Measurements from ENCODE around the gene HSPA12A. TPM values are rescaled to one million over a fixed set of nuclear protein-coding genes. Genes with fewer than 3 reads are reported as not detected.

The HSPA12A gene
- polyA plus RNA-seq, 1 donor (not counting 4 experiments of a cell fraction or from before 2014, with no cell fraction given), result 8.1 TPM

DNA sequence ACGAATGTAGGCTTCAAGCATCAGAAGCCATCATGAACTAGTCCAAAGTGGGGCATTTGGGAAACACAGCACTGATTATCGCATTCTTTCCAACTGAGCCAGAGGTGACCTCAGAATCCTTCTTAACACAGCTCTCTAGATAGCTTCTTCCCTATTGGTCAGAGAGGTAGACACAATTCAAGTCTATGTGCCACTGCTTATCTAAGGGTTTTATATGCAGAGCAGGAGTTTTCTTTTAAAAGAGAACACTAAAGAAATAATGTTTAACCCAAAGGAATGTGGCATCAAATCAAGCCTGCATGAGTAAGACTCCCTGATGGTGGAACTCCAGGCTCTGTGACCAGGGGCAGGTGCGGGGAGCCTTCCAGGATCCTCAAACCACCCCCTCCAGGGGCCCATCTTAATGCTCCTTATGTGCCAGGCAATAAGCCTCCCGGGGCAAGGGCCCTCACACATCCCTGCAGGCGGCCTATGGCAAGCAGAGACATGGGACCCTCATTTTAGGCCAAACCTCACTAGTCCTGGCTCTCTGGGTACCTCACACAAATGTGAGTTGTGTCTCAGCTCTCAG is 13.8 kb downstream of the HSPA12A start:
- DNase-seq (ENCODE audit: low read depth, low spot score), result no peak
- dilution Hi-C loops (cut with MboI; ENCODE audit: extremely low pct_ligation_motif_present, low sequenced_read_pairs), result no loop called here

GRCh38 chr10:116723428-116724281 is 18.7 kb downstream of the HSPA12A start:
- H2AFZ ChIP-seq (ENCODE audit: control insufficient read depth, low read length), result no peak overlapping the region
- H3K9me1 ChIP-seq (ENCODE audit: control insufficient read depth, extremely low read depth, insufficient read depth, low read length), result no peaks in the 10 kb centered on the region
- no peak for DNase-seq (ENCODE audit: low read depth, low spot score)
- FAIRE-seq, result no peak
- no peaks in the 10 kb centered on the region for H4K20me1 ChIP-seq (ENCODE audit: control insufficient read depth, extremely low read depth, insufficient read depth, low read length)
- dilution Hi-C loops (cut with MboI; ENCODE audit: extremely low pct_ligation_motif_present, low sequenced_read_pairs), result no loop called here
- TF ChIP-seq, protein P1, sequence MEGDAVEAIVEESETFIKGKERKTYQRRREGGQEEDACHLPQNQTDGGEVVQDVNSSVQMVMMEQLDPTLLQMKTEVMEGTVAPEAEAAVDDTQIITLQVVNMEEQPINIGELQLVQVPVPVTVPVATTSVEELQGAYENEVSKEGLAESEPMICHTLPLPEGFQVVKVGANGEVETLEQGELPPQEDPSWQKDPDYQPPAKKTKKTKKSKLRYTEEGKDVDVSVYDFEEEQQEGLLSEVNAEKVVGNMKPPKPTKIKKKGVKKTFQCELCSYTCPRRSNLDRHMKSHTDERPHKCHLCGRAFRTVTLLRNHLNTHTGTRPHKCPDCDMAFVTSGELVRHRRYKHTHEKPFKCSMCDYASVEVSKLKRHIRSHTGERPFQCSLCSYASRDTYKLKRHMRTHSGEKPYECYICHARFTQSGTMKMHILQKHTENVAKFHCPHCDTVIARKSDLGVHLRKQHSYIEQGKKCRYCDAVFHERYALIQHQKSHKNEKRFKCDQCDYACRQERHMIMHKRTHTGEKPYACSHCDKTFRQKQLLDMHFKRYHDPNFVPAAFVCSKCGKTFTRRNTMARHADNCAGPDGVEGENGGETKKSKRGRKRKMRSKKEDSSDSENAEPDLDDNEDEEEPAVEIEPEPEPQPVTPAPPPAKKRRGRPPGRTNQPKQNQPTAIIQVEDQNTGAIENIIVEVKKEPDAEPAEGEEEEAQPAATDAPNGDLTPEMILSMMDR (optimal IDR thresholded peaks at IDR 0.05 in 1 of 3, IDR thresholded peaks at IDR 0.05 in 1 of 3, conservative IDR thresholded peaks at IDR 0.05 in 1 of 3; ENCODE audit: extremely low read depth in 1 of 3, insufficient read depth in 2 of 3, low read length in 3 of 3), result no peak
- TF ChIP-seq EZH2 (IDR thresholded peaks at IDR 0.05; ENCODE audit: low read length), result no peak
- no peak overlapping the region for H3K27ac ChIP-seq (ENCODE audit: control insufficient read depth, insufficient read depth, low read length)
- no peaks in the 10 kb centered on the region for H3K79me2 ChIP-seq (ENCODE audit: control insufficient read depth, insufficient read depth, low read length)
- no peaks in the 10 kb centered on the region for H3K9me3 ChIP-seq (ENCODE audit: control insufficient read depth, low read depth, low read length)
- no peaks in the 10 kb centered on the region for H3K27me3 ChIP-seq (ENCODE audit: control insufficient read depth, extremely low read depth, insufficient read depth, low read length)
- H3K4me3 ChIP-seq (ENCODE audit: control insufficient read depth in 2 of 3, extremely low read depth in 1 of 3, insufficient read depth in 2 of 3, low read depth in 1 of 3, low read length in 3 of 3), result no peak overlapping the region
- no peaks in the 10 kb centered on the region for H3K4me1 ChIP-seq (ENCODE audit: control insufficient read depth, extremely low read depth, insufficient read depth, low read length)
- H3K36me3 ChIP-seq (ENCODE audit: control insufficient read depth in 2 of 2, extremely low read depth in 1 of 2, insufficient read depth in 2 of 2, low read length in 2 of 2), result no peaks in the 10 kb centered on the region
- H3K9ac ChIP-seq (ENCODE audit: control insufficient read depth, extremely low read depth, insufficient read depth, low read length), result no peak overlapping the region
- H3K4me2 ChIP-seq (ENCODE audit: control insufficient read depth, extremely low read depth, insufficient read depth, low read depth, low read length), result no peak overlapping the region

More for the DNA sequence above, 13.8 kb downstream of the HSPA12A start:
- Histone ChIP-seq H3K27ac (ENCODE audit: control insufficient read depth, insufficient read depth, low read length) (no peak overlapping the region), H3K4me2 (ENCODE audit: control insufficient read depth, extremely low read depth, insufficient read depth, low read depth, low read length) (no peak overlapping the region), H3K9me3 (ENCODE audit: control insufficient read depth, low read depth, low read length) (no peaks in the 10 kb centered on the region), H3K4me1 (ENCODE audit: control insufficient read depth, extremely low read depth, insufficient read depth, low read length) (no peaks in the 10 kb centered on the region), H4K20me1 (ENCODE audit: control insufficient read depth, extremely low read depth, insufficient read depth, low read length) (no peaks in the 10 kb centered on the region), H3K27me3 (ENCODE audit: control insufficient read depth, extremely low read depth, insufficient read depth, low read length) (no peaks in the 10 kb centered on the region), H2AFZ (ENCODE audit: control insufficient read depth, low read length) (no peak overlapping the region), H3K79me2 (ENCODE audit: control insufficient read depth, insufficient read depth, low read length) (no peaks in the 10 kb centered on the region), H3K4me3 (ENCODE audit: control insufficient read depth in 2 of 3, extremely low read depth in 1 of 3, insufficient read depth in 2 of 3, low read depth in 1 of 3, low read length in 3 of 3) (no peak overlapping the region), H3K36me3 (ENCODE audit: control insufficient read depth in 2 of 2, extremely low read depth in 1 of 2, insufficient read depth in 2 of 2, low read length in 2 of 2) (no peaks in the 10 kb centered on the region), H3K9me1 (ENCODE audit: control insufficient read depth, extremely low read depth, insufficient read depth, low read length) (no peaks in the 10 kb centered on the region), H3K9ac (ENCODE audit: control insufficient read depth, extremely low read depth, insufficient read depth, low read length) (no peak overlapping the region)
- TF ChIP-seq, protein P1 (optimal IDR thresholded peaks at IDR 0.05 in 1 of 3, IDR thresholded peaks at IDR 0.05 in 1 of 3, conservative IDR thresholded peaks at IDR 0.05 in 1 of 3; ENCODE audit: extremely low read depth in 1 of 3, insufficient read depth in 2 of 3, low read length in 3 of 3), result no peak
- TF ChIP-seq EZH2 (IDR thresholded peaks at IDR 0.05; ENCODE audit: low read length), result no peak
- no peak for FAIRE-seq

Measured in keratinocyte (primary cell).